Measurements from ENCODE around the gene KNOP1. TPM values are rescaled to one million over a fixed set of nuclear protein-coding genes. Genes with fewer than 3 reads are reported as not detected.
A peak's percentile ranks its signal among the peaks of the same experiment; 100 is the strongest.

The KNOP1 gene
- total RNA-seq, 1 experiment from 2014 or later, result 93.9 TPM

DNA sequence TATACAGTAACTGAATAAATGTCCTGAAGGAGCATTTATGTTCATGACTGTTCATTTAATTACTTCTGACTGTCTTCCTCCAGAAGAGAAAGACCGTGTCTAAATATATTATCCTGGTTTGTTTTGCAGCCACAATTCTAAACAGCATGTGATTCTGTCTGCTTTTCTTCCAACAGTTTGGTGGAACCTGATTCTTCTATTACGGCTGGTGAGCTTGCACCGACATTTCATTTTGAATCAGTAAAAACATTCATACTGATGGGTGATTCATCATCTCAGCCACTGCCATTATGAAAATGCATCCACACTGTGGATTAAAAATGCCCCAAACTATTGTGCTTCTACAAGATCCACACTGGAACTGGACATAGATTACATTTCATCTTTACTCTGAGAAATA is 16.9 kb downstream of the KNOP1 start:
- no peak overlapping the region for H2BK12ac ChIP-seq (ENCODE audit: insufficient read length, low read depth, low read length)
- WGBS (ENCODE audit: extremely low coverage, insufficient read length, low lambda C conversion rate), result no CpG with 5 or more reads among the region's 3 CpGs
- no peaks in the 10 kb centered on the region for H3K23me2 ChIP-seq (ENCODE audit: insufficient read length, low read depth, low read length, poor library complexity, severe bottlenecking)
- H3T11ph ChIP-seq (ENCODE audit: low read length), result no peak overlapping the region
- H2AFZ ChIP-seq (ENCODE audit: low read length), result no peak overlapping the region
- no peak overlapping the region for H3K27ac ChIP-seq (ENCODE audit: insufficient read length, low read depth, low read length)
- no peak overlapping the region for H3K23ac ChIP-seq (ENCODE audit: insufficient read length, low read depth, low read length)
- H3K4me3 Mint-ChIP-seq, result no peak overlapping the region
- peaks cover 66 to 99% (median 99%) of the 10 kb centered on the region in 3 experiments for H3K36me3 Mint-ChIP-seq (ENCODE audit: insufficient read depth in 1 of 3, low read depth in 3 of 3)
- H3K79me1 ChIP-seq (ENCODE audit: insufficient read depth, low read depth, low read length, poor library complexity, severe bottlenecking), result no peaks in the 10 kb centered on the region
- 0 out of 7 replicates have a peak overlapping the region, but pooled peaks of 1 of the 3 experiments have one; percentile 40 for H3K27ac Mint-ChIP-seq
- H3K4me1 Mint-ChIP-seq, result no peaks in the 10 kb centered on the region
- H4K5ac ChIP-seq (ENCODE audit: insufficient read length, low read depth, low read length), result no peak overlapping the region
- H3K18ac ChIP-seq (ENCODE audit: insufficient read length, low read depth, low read length), result no peak overlapping the region
- H3K9me3 ChIP-seq (ENCODE audit: control insufficient read depth, low read depth, low read length), result no peaks in the 10 kb centered on the region
- no peak overlapping the region for H3K56ac ChIP-seq (ENCODE audit: insufficient read length, low read depth, low read length)
- H3K9ac ChIP-seq (ENCODE audit: extremely low read depth, insufficient read length, low read length), result no peak overlapping the region
- no peaks in the 10 kb centered on the region for H3K27me3 ChIP-seq (ENCODE audit: insufficient read depth, low read length)
- no peak for DNase-seq
- no peak overlapping the region for H4K91ac ChIP-seq (ENCODE audit: insufficient read length, low read depth, low read length)
- 0 out of 2 replicates have a peak, but pooled peaks cover 2% of the 10 kb centered on the region for H3K79me2 ChIP-seq (ENCODE audit: insufficient read depth, low read length)
- no peak overlapping the region for H3K4ac ChIP-seq (ENCODE audit: low read depth, low read length)
- no peak overlapping the region for H2BK15ac ChIP-seq (ENCODE audit: low read depth, low read length)
- H2BK5ac ChIP-seq (ENCODE audit: insufficient read length, low read length), result no peak overlapping the region
- no peak overlapping the region for H2BK20ac ChIP-seq (ENCODE audit: low read depth, low read length, poor library complexity, severe bottlenecking)
- TF ChIP-seq, protein P1, sequence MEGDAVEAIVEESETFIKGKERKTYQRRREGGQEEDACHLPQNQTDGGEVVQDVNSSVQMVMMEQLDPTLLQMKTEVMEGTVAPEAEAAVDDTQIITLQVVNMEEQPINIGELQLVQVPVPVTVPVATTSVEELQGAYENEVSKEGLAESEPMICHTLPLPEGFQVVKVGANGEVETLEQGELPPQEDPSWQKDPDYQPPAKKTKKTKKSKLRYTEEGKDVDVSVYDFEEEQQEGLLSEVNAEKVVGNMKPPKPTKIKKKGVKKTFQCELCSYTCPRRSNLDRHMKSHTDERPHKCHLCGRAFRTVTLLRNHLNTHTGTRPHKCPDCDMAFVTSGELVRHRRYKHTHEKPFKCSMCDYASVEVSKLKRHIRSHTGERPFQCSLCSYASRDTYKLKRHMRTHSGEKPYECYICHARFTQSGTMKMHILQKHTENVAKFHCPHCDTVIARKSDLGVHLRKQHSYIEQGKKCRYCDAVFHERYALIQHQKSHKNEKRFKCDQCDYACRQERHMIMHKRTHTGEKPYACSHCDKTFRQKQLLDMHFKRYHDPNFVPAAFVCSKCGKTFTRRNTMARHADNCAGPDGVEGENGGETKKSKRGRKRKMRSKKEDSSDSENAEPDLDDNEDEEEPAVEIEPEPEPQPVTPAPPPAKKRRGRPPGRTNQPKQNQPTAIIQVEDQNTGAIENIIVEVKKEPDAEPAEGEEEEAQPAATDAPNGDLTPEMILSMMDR (conservative IDR thresholded peaks at IDR 0.05), result no peak
- H2BK120ac ChIP-seq (ENCODE audit: low read depth, low read length, poor library complexity, severe bottlenecking), result no peak overlapping the region
- no peak overlapping the region for H3K14ac ChIP-seq (ENCODE audit: insufficient read depth, low read length)
- H3K4me2 ChIP-seq (ENCODE audit: insufficient read depth, insufficient read length, low read length), result no peak overlapping the region
- no peak overlapping the region for H4K8ac ChIP-seq (replicated peaks; ENCODE audit: insufficient read length, low read depth, low read length)
- no peaks in the 10 kb centered on the region for H4K20me1 ChIP-seq (ENCODE audit: control insufficient read depth, insufficient read depth, insufficient read length)
- H2AK5ac ChIP-seq (ENCODE audit: insufficient read length, low read length), result no peak overlapping the region
- no peaks in the 10 kb centered on the region for H3K27me3 Mint-ChIP-seq (ENCODE audit: low read depth)
- no peaks in the 10 kb centered on the region for H3K4me1 ChIP-seq (ENCODE audit: insufficient read depth, low read length)
- H3K9me3 Mint-ChIP-seq, result peaks cover 0 to 9% of the 10 kb centered on the region in 2 experiments; a peak in 1 of 5 replicates
